OCI-LY7 (cell line): ENCODE results near the gene ZDHHC8.

Experiments
- CTCF ChIP-seq: fragments of 200-600 bp; sonication (generic); conservative IDR thresholded peaks from 2 replicates; pipeline ENCODE4 v1.5.1; 2014; ENCODE audit warnings: mild to moderate bottlenecking, antibody characterized with exemption, low read length, moderate library complexity, mixed read lengths
- EZH2phosphoT487 ChIP-seq: fragments of 200-600 bp; sonication (generic); IDR thresholded peaks from 2 replicates; pipeline ENCODE4 v1.6.1; 2018; ENCODE audit warnings: low read depth, borderline replicate concordance, mild to moderate bottlenecking, mixed run types, antibody characterized with exemption, low read length, moderate library complexity, mixed read lengths

DNA sequence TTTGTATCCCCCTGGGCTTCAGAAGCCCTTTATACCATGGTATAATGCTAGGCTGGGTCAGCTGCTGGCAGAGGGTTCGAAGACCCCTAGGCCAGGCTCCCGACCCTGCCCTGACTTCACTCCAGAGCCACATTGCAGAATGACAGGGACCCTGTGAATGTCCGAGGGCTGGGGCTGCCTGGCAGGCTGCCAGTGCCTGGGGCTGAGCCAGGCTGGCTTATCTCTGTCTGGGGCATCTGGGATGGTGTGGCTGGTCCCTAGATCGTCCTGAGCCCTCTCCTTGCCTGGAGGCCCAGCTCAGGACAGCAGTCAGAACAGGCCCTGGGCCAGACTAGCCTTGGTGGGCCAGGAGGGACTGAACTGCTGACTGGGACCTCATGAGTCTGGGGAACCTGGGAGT is 3.7 kb downstream of the ZDHHC8 start:
- TF ChIP-seq CTCF (no peak), EZH2phosphoT487 (no peak)
